ENCODE data around the gene CKM.
A peak's percentile ranks its signal among the peaks of the same experiment; 100 is the strongest.
"Not testable (repeated sequence)": the region's sequence is repeated elsewhere in the genome, so short reads cannot be mapped to it uniquely, and the experiment has no call there.

The CKM gene

DNA sequence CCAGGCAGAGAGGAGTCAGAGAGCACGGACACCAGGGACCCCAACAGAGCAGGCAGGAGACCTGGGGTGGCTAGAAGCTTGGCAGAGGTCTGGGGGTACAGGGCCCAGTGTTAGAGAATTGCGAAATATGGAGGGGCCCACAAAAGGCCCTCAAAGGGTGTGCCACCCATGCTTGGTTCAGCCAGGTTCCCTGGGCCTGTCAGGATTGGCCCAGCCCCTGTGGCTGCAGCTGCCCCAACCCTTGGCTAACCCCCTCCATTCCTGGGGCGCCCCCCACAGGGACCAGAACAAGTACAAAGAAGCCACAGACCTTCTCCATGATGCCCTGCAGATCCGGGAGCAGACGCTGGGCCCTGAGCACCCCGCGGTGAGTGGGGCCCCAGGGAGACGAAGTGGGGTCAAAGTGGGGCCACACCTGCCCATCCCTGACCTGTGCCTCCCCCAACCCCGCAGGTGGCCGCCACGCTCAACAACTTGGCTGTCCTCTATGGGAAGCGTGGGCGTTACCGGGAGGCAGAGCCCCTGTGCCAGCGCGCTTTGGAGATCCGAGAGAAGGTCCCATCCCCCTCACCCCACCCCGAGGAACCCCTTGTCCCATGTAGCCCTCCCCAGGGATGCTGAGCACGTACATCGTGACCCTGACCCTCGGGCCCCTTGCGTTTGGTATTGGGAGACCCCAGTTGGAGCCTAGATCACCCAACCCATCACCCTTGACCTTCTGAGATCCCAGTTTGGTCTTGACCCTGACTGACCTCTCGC, 25.9 kb upstream of the CKM start:
- no peak for DNase-seq

DNA sequence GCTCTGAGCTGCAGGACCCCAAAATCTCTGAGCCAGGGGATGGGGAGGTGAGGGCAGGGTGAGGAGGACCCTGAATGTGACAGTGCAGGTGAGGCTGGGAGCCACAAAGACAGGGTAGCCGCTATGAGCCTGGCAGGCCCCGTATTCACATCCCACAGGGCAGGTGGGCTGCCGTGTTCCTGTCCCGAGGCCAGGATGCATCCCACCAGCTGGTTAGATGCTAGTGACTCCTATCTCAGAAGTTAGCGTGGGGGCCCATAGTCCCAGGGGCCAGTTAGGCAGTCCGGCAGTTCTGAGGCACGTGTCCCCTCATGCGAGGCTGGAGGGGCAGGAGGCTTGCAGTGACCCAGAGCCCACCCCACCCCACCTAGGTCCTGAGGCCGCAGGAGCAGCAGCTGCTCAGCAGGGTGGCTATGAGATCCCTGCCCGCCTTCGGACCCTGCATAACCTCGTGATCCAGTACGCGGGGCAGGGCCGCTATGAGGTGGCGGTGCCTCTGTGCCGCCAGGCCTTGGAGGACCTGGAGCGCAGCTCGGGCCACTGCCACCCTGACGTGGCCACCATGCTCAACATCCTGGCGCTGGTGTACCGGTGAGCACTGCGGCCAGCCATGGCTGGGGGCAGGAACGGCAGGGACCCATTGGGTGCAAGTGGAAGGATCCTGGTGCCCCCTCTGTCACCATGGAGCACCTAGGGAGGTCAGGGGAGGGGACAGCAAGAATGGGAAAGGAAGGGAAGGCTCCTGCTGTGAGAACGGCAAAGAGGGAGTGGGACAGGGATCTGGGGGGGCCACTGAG, 25.1 kb upstream of the CKM start:
- no peak for DNase-seq

DNA sequence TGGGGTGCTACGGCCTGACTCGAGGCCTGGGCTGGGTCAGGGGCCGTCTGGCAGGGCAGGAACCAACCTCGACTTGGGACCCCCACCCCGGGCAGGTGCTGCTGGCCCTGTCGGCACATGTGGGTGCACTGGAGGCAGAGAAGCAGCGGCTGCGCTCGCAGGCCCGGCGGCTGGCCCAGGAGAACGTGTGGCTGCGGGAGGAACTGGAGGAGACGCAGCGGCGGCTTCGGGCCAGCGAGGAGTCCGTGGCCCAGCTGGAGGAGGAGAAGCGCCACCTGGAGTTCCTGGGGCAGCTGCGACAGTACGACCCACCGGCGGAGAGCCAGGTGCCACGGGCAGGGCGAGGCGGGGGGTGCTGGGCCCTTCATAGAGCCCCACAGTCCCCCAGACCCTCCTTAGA, 23.8 kb upstream of the CKM start:
- peak; percentile 51 to 60 for DNase-seq

DNA sequence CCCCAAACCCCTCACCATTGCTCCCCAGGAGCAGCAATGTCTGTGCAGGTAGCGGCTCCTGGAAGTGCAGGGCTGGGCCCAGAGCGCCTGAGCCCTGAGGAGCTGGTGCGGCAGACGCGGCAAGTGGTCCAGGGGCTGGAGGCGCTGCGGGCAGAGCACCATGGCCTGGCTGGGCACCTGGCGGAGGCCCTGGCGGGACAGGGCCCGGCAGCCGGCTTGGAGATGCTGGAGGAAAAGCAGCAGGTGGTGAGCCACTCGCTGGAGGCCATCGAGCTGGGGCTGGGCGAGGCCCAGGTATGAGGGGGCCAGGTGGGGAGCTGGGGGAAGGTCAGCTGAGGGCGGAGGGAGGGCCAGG, 22.8 kb upstream of the CKM start:
- no peak for DNase-seq

DNA sequence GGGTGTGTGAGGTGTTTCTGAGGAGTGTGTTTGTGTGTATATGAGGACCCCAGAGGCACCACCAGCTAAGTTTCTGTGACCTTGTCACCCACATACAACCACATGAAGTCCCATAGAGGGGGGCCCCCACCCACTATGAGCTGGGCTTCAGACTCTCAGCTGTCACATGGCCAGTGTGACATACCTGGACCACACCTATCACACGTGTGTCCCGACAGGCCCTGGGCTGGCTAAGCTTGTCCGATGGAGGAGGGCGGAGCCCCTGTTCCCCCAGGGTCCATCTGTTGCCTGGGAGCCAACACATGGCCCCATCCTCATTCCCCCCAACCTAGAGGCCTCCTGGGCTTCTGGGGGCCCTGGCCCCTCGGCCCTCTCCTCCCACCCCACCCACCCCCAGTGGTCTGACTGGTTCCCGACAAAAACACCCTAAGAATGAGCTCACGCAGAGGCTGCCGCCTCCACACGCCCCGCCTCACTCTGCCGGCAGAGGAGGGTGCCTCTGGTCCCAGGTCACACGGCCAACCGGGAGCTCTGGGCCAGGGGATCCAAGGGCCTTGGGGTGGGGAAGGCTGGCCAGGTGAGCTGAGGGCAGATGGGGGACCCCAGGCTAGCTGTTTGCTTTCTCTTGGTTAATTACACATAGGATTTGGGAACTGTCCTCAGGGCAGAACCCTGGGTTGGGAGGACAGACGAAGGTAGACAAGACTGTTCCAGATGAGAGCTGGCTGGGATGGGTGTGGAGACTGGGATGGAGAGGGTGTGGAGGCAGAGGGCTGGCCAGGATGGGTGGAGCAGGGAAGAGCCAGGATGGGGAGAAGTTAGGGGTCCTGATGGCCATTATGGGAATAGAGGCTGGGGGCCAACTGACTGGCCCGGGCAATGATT, 22.2 kb upstream of the CKM start:
- DNase-seq, result no peak

DNA sequence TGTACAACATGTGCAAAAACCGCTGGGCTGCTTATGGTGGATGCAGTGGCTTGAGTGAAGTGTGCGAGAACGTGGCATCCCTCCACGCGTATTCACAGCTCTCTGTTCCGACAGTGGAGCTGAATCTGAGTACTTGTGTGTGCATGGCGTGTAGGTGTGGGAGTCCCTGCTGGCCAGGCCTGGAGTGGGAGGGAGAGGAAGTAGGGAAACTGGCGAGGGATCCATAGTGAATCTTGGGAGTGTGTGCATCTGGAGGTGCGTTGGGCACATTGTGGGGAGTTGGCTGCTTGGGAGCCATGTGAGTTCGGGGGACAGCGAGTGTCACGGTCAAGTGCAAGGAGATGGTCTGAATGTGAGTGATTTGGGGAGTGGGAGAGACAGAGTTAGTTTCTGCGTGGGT, 20.2 kb upstream of the CKM start:
- DNase-seq, result no peak

DNA sequence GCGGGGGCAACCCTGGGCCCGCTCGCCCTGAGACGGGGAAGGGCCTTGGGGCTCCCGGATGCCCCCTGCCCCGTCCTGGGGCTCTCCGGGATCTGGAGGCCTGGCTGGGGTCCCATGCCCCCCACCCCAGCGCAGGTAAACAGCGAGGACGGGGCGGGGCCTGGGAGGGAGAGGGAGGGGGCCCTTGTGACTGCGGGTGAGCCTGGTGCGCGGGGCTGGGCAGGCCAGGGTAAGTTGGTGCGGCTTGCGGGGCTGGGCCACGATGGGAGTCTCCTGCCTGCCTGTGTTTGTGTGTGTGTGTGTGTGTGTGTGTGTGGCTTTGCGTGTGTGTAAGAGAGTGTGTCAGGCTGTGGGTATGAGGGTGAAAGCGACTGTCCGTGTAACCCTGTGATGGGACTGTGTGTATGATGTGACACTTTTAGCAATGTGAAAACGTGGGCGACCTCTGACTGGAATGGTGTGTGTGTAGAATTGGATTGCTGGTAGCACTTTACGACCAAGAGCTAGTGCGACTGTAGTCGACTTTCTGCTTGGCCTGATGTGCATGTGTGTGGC, 18.3 kb upstream of the CKM start:
- no peak for DNase-seq

DNA sequence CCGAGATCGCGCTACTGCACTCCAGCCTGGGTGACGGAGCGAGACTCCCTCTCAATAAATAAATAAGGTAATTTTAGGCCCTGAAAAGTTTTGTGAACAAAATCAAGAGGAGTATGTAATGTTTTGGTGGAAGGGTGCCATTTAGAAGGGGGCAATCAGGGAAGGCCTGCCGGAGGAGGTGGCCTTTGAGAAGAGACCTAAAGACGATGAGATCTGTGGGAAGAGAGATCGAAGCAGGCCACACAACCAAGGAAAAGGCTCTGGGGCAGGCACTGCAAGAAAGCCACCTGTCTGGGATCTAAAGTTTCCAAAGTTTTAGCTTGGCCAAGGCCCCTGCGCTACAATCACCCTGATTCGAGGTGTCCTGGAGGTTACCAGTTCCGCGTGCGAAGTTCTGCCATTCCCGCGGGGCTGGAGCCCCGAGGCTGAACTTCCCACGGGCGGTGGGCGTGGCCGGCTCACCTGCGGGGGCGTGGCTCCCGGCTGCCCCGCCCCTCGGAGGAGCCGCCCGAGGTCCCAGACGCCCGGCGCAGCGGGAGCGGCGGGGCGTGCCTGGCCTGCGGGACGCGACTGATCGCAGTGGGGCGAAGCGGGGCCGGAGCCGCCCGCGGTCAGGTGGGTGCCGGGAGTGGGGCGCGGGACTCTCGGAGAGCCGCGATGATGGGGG, 17.7 kb upstream of the CKM start, which contains the start of gene KLC3:
KLC3 (plus strand) TSS at position 519 of the 667 bp plus-strand sequence. CDS start 4,792 bp downstream, outside the sequence.
- DNase-seq, result no peak

DNA sequence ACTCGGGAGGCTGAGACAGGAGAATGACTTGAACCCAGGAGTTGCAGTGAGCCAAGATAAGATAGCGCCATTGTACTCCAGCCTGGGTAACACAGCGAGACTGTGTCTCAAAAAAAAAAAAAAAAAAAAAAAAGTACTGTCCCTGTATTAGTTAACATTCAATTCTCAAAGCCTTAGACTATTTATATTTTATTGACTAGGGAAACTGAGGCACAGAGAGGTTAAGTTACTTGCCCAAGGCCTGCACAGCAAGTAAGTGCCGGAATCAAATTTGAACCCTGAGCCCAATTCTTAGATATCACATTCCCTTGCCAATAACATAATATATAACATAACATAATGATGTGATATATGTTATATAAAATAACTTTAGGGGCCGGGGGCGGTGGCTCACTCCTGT, 17.0 kb upstream of the CKM start:
- DNase-seq, result no peak

DNA sequence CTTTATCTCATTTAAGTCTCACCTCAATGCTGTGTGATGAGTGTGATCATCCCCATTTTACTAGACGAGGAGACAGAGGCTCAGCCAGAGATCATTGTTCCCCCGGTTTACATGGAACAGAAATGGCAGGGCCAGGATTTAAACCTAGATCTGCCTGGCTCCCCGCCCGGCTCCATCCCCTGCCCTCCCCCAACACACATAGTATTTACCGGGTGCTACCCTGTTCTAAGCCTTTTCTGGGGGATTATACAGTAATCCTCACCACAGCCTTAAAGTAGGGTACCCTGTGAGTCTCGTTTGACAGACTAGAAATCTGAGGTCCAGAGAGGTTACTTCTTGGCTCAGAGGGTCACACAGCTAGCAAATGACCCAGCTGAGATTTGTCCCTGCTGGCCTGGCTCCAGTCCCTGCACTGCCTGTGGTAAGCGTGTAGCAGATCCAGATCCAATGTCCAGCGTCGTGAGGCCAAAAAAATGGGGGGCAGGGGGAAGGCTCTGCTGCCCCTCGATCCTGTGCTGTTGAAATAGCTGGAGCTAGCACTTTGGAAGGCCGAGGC, 14.1 kb upstream of the CKM start:
- DNase-seq, result no peak

DNA sequence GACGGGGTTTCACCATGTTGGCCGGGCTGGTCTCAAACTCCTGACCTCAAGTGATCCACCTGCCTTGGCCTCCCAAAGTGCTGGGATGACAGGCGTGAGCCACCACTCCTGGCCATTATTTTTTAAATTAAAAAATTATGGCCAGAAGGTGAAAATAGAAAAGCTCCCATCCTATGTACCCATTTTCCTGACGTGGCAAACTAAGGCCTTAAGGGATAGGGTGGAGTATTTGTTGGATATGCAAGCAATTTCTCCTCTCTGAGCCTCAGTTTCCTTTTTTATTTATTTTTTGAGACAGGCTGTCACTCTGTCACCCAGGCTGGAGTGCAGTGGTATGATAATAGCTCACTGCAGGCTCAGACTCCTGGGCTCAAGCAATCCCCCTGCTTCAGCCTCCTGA, 12.2 kb upstream of the CKM start:
- not testable (repeated sequence) for DNase-seq

DNA sequence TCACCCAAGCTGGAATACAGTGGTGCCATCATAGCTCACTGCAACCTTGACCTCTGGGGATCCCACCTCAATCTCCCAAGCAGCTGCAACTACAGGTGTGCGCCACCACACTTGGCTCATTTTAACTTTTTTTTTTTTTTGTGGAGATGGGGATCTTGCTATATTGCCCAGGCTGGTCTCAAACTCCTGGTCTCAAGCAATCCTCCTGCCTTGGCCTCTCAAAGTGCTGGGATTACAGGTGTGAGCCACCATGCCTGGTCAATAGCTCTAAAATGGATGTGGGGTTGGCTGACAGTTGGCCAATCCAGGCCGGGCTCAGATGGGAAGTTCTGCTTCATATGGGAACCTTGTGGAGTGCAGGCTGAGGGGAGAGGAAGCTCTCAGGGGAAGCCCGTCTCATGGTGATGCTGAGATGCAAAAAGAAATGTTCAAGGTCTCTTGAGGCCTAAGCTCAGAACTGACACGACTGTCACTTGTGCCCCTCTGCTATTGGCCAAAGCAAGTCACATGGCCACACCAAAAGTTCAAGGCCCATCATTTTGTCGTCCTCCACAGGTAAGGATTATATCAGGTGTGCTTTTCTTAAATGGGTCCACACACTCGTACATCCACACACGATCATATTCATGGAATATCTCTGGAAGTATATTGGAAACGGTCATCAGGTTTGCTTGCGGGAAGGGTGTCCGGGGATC, 11.1 kb upstream of the CKM start:
- DNase-seq, result no peak

DNA sequence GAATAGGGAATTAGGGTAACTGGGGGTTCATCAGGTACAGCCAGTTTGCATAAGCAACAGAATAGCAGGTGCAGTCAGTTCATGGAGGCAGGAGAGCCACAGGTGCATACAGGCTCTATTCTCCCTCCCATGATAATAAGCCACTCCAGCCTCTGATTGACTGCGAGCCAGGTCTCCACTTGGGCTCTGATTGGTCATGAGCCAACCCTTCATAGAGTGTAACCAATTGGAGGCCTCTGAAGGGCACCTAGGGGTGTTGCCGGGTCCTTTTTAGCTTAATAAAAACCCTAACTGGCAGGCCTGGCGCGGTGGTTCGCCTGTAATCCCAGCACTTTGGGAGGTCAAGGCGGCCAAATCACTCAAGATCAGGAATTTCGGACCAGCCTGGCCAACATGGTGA, 8.7 kb upstream of the CKM start:
- peak; percentile 55 to 65 for DNase-seq

DNA sequence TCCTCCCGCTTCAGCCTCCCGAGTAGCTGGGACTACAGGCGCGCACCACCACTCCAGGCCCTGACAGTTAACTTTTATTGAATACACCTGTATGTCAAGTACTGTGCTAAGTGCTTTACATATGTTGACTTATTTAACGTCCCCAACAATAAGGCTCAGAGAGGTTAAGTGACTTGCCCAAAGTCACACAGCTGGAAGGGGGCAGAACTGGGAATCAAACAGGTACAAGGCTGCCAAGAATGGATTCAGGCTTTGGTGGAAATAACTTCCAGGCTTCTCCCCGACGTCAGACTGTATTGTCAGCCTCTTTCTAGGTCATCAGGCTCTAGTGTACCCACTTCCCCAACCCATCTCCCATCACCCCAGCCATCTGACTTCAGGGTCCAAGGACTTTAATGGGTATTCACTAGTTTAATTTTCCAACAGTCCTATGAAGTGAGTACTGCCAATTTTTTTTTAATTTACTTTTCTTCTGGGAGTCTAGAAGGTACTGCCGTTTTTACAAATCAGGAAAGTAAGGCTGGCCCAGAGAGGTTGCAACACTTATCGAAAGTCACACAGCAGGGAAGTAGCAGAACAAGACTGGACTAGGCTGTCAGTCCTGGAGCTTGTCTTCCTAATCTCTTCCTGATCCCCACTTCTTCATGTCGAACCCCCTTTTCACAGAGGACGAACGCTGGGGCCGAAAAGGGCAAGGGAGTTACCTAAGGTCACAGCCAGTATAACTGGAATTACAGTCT, 4.9 kb upstream of the CKM start:
- no peak for DNase-seq

DNA sequence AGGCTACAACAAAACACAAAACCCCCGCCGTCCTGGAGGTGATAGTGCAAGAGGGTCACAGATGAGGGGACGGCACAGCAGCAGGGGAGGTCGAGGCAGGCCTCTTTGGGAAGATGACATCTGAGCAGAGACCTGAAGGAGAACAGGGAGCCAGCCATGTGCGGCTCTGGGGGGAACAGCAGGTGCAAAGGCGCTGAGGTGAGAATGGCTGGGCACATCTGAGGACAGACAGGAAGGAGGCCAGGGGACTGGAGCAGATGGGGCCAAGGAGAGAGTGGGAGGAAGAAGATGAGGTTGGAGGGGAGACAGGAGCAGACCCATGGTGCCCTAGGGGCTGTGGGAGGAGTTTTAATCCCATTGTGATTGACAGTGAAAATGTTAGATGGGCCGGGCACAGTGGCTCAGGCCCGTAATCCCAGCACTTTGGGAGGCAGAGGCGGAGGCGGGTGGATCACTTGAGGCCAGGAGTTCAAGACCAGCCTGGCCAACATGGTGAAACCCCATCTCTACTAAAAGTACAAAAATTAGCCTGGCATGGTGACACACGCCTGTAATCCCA, 1.8 kb upstream of the CKM start:
- no peak for DNase-seq

DNA sequence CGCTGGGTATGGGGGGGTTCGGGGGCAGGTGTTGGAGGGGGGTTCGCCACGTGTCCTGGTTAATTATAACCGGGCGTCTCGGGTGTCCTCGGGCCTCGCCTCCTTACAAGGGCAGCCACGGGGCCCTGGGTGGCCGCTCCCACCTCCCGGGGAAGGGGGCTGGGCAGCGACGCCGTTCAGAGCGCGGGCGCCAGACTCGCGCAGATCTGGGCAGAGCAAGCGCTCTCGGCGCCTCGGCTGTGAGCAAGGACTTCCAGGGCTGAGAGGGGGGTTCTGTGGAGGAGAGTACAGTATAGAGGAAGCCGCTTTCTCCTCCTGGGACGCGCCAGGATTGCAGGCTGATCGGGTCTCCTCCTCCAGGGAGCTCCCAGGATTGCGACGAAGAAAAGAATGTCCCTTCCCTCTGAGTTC, 1.0 kb upstream of the CKM start:
- no peak for DNase-seq

DNA sequence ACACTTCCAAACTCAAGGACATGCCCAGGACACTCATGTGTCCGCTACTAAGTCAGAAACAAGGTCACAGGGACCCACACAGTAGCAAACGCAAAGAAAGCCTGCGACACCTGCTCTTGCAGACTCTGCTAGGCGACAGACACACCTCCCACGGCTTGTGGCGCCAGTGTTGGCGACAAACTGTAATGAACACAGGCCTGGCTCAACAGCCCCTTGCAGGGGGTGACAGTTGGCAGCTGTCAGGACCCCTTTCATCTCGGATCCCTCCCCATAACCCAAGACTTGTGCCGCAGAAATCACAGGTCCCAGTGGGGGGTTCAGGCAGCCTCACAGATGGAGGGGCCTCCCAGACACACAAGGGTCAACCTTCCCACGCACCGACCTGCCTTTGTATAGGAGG, 364 bp downstream of the CKM start:
- peak; percentile 49 to 70 for DNase-seq

DNA sequence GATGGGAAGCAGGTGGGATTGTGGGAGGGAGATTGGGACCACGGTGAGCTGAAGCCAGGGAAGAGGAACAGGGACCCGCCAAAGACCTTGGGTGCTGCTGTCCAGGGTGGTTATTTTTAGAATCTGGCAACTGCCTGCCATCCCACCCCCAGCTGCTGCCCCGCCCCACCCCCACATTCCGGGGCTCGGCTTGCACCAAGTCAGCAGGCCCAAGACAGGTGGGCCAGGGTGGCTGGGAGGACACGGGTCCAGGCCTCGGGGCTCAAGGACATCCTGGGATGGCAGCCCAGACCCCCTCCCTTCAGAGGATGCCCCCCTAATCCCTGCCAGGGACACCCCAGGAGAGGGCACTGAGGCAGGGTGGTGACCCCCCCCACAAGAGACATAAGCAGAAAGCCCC, 827 bp downstream of the CKM start:
- DNase-seq, result peak in 1 of 2 experiments; percentile 37

DNA sequence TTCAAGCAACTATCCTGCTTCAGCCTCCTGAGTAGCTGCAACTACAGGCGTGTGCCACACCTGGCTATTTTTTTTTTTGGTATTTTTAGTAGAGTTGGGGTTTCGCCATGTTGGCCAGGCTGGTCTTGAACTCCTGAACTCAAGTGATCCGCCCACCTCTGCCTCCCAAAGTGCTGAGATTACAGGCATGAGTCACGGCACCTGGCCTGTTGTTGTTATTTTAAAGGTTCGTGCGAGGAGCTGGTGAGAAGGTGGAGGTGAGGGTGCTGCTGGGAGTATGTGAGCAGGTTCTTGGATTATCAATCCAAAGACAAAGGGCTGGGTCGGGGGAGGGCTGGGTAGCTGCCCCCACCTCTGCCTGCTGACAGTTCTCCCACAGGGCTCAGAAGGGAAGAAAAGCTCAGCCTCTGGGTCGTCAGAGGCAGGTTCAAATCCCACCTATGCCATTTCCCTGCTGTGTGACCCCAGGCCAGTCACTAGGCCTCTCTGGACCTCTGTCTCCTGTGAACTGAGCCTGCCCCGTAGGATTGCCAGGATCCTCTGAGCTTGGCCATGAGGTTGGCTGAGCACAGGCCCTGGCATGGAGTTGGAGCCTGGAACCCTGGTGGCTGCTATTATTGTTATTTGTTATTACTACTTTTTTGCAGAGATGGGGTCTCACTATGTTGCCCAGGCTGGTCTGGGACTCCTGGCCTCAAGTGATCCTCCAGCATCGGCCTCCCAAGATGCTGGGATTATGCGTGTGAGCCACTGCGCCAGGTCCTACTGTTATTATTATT, 1.5 kb downstream of the CKM start:
- no peak for DNase-seq

DNA sequence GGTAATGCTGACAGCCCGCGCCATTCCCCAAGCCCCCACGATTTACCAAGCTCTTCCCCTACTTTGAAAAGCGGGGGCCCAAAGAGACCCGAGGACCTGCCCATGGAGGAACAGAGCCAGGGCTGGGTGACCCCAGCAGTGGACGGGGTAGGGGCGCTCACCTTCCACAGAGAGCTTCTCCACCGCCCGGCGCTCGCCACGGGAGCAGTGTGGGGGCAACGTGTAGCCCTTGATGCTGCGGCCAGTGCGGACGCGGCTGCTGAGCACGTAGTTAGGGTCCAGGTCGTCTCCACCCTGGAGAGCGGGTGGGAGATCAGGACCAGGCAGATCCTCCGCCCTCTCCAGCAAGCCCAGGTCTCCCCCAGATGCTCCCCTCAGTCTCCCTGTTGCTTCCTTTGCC, 7.4 kb downstream of the CKM start:
- no peak for DNase-seq
